GF-D8 (cell line): ENCODE results near the gene CHAT.

Experiments used
- DNase-seq: peaks from one replicate; lab custom pipeline; 2025; lab: John Stamatoyannopoulos, UW

Gene CHAT

DNA sequence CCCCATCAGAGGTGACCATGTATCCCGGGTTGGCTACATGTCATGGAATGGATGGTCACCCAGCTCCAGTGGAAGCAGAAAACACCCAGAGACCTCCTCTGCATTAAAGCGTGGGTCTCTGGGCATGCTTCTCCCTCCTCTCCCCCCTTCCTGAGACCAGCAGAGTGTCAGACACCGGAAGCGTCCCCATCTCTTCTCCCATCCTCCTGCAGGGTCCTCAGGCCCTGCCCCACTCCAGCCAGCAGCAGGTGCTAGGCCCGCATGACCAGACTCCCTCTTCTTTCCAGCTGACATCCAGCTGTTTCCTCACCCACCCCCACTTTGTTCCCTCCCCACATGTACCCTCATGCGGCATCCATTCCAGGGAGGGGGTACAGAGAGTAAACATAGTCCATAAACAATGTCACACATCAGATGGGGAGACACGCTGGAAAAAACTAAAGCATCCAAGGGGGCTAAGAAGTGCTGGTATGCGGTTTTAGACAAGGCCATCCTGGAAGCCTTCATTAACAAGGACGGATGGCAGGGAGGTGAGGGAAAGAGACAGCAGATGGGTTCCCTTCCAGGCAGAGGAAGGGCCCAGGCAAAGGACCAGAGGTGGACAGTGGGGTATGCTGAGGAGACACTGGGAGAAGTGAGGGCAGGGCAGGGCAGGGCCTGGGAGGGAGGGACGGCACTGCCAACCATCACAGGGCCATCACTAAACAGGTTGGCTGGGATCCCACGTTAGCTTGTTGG is 16.2 kb upstream of the CHAT start:
- no peak for DNase-seq

DNA sequence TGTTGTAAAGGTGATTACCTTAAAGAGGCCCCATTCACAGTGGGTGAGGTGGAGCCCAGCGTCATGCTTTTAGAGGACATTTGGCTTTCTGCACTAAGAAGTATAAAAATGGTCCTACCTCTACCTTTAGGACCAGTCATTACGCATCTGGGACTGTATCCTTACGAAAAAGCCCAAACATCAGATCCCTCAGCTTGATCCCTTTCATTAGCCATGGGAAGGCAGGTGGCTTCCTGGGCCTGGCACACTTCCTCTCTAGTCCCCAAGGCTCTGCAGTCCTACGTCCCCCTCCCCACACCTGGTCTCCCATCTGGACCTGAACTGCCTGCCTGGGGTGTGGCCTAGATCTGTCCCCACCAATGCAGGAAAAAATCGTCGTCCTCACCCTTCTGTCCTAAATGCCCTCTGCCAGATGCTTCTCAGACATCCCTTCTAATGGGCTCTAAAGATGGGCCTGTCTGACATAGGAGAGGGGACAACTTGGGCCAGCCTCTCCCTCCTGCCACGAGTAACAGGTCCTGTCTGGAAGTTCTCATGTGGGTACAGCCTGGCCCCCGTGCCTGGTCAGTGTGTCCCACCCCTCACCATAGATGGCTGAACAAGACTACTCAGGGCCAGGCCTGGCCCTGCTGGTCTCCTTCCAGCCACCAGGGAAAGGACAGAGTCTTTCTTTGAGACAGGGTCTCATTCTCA is 15.5 kb upstream of the CHAT start:
- no peak for DNase-seq

DNA sequence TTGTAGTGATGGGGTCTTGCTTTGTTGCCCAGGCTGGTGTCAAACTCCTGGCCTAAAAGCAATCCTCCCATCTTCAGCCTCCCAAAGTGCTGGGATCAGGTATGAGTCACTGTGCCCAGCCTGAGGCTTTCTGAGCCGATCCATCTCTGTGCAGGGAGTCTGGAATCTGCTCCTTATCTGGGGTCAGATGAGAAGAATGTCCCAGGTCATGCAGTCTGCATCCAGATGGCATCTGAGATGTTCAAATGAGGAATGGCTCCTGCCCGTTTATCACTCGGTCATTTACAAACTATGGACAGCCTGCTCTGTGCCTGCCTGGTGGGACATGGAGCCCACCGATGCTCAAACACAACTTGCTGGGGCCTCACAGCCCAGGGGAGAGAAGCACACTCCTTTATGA is 14.9 kb upstream of the CHAT start:
- no peak for DNase-seq

DNA sequence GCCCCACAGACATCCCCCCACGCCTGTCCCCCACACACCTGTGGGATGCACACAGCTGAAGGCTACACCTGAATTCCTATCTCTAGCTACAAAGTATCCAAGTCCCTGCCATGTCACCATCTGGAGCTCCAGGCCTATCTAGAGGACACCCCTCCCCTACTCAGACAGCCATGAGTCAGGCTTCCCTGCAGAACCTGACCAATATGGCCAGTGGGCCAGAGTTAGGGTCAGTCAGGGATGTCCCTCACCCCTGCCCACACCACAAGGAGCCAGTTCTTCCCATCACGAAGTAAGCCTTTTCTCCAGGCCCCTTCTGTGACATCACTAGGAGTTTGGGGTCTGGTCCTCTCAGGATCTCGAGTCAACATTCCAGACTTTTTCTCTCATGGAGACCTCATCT is 14.3 kb upstream of the CHAT start:
- DNase-seq, result no peak

DNA sequence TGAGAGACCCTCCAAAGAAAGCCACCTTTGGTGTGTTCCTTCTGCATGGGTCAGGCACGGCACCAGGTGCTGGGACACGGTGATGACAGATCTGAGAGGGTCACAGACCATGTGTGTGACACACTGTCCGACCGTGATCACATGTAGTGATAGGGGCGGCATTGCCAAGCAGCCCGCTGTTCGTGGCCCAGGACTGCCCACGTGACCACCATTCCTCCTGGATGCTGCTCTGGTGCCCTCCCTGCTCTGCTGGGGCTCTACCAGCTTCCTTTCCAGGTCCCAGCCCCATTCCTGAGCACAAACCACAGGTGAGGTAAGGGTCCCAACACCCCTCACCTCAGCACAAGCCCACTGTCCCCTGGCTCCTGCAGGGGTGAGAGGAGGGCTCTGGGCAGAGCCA is 13.8 kb upstream of the CHAT start:
- no peak for DNase-seq

DNA sequence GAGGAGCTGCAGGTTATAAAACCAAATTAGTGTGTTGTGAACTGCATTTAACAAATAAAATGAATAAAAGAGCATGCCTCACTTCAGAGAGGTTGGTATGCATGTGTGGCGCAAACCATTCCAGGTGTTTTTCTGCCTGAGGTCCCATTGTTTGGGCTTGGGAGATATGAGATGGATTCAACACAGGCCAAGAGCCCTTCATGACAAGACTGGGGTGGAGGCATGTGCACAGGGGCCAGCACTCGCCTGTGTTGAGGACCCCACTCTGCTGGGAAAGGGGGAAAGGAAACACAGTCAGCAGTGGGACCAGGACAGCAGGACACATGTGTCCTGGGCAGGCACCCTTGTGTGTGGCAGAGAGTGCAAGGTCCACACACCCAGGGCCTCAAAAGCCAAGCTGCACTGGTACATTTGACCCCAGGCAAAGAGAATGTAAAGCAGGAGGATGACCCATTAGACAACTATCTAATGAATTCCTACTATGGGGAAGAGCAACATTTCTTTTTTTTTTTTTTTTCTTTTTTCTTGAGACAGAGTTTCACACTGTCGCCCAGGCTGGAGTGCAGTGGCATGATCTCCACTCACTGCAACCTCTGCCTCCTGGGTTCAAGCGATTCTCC is 12.9 kb upstream of the CHAT start:
- no peak for DNase-seq

DNA sequence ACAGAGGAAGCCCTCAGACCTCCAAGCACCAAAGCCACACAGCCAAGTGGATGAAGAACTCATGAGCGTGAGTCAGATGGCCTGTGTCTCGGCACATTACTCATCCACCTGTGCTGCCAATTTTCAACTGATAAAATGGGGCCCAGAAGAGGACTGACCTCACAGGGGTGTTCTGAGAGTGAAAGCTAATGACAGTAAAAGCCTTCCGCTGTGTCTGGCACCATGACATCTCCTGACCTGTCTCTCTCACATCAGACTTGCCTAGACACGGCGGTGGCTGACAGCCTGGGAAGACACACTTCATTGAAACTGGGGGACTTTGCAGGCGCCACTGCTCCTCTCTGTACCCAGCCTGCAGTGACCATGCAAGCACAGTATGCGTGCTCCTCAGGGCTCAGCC is 12.0 kb upstream of the CHAT start:
- DNase-seq, result no peak

DNA sequence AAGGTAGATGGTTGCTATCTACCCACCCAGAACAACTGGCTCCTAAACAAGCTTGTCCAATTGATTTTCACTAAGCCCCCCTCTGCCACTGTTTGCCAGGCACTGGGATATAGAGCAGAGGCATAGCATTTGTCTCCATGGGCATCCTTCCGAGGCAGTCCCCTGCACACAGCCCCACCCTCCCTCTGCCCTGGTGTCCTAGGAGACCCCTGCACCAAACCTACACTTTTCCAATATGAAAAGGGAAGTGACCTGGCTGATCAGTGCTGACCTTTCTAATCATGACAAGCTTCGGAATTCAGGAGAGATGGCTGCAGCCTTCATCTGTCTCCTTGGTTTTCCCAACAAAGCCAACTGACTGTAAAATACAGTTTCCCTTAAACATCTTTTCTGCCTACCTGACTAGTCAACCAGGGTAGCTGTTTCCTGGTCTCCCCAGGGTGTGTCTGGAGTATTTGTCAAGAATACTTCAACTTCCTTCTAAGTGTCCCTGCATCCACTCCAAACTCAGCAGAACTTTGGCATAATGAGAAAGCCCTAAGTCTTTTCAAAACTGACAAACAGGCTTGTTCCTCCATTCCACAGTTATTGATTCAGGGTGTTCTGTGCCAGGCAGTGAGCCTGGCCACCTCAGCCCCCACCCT is 11.3 kb upstream of the CHAT start:
- no peak for DNase-seq

DNA sequence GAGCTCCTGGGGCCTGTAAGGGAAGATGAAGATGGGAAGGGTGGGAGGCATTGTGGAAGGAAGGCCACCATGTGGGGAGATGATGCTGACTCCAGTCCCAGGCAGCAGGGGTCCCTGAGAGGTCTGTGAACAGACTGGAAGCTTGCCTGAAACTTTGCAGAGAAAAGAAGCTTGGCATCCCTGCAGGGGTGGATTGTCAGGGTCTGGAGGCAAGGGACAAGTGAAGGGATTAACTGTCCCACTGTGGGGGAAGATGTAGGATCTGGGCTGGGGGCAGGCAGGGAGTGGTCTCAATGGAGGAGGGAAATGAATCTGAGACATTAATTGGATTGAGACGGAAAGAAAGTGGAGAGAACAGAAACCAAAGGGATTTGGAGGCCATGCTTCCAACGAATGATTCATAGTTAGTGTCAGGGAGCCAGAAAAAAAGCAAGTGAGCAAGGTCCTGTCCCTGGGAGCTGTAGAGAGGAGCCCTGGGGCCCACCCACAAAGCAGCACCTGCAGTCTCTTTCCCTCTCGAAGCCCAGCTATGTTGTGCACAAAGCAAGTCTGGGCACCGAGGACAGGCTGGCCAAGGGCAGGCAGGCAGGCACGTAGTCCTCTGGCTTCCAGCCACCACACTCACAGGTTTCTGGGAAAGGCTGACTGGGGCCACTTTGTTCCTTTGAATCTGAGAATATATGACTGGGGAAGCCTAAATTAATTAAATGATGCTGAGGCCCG is 8.5 kb upstream of the CHAT start:
- DNase-seq, result no peak

DNA sequence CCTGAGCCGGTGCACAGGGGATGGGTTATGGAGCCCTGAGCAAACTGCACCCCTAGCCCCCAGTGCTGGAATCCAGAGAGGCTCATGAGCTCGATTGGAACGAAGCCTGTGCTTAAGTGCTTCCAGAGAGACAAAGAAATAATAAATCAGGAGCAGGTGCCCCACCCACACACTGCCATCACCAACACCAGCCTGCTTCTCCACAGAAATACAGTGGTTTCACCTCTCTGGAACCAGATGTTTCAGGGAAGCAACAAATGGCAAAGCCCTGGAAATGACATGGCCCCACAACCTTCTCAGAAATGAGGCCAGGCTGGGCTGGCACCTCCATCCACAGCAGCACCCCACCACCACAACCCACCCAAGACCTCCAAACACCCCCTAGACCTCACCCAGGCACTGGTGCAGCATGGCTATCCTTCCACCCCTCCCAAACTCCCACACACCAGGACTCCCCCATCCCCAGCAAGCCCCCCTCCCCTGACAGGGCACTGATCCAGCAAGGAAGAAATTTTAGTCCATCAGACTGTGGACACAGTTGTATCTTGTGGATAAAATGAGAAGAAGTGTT is 7.8 kb upstream of the CHAT start:
- DNase-seq, result no peak

DNA sequence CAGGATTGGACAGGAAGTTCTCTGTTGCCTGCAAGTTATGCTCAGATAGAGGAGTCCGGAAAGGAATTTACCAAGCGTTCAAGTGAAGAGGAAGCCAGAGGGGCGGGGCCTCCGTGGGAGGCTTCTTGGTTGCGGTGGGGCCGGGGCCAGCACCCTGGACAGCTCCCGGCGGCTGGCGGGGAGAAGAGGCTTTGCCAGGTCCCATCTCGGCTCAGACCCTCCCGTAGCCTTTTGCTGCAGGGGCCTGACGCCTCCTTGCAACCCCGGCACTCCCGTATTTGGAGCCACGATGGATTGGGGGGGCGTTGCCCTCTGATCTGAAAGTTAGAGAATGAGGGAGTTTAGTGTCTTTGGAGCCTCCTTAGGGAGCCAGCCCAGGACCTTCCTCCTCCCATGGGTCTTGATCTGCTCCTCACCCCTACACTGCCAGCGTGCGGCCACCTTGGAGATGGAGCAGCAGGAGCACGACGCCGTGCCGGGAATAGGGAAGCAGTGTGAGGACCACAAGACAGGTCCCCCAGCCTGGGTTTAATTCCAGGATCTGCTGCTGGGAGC is 6.8 kb upstream of the CHAT start:
- peak; percentile 69 for DNase-seq

DNA sequence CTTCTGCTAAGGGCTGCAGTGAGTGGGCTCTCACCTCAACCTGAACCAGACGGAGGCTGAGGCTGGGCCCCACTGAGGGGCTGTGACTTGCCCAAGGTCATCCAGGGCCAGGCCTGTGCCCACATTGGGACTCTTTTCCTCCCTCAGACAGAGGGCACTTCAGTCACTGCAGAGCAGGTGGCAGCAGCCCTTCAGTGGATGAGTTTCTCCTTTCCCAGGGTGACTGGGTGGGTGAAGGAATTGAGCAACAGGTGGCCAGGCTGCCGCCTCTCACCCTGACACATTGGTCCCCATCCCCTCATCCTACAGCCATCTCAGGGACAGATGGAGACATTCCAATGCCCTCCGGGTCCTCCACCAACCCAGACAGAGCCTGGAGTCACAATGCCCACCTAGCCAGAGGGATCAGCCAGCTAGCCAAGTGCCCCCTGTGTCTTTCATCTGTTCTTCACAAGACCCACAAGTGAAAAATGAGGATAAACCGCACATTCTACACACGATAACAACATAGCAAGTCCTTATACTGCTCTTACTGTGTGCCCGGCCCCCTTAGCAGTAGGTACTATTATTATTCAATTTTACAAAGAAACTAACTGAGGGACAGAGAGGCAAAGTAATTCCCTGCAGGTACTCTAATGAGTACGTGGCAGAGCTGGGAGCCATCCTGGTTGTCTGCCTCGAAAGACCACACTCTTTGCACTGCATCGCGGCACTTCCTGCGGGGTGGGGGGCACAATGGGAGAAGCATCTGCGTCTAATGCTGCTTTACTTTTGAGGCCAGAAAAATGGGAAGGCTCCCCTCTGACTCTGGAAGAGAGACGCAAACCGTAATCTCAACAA is 5.5 kb upstream of the CHAT start:
- no peak for DNase-seq

DNA sequence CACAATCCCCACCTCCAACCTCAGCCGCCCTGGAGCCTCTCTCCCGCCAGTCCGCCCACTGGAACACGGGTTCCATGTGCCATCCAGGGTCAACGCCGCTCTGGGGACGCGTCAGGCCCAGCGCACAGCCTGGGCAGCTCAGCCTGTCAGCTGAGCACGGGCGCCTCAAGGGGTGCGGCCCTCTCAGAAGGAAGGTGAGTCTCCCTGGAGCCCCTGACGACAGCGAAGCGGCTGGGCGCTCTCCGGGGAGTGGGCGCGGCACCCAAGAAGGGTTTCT is 4.9 kb upstream of the CHAT start:
- DNase-seq, result no peak

DNA sequence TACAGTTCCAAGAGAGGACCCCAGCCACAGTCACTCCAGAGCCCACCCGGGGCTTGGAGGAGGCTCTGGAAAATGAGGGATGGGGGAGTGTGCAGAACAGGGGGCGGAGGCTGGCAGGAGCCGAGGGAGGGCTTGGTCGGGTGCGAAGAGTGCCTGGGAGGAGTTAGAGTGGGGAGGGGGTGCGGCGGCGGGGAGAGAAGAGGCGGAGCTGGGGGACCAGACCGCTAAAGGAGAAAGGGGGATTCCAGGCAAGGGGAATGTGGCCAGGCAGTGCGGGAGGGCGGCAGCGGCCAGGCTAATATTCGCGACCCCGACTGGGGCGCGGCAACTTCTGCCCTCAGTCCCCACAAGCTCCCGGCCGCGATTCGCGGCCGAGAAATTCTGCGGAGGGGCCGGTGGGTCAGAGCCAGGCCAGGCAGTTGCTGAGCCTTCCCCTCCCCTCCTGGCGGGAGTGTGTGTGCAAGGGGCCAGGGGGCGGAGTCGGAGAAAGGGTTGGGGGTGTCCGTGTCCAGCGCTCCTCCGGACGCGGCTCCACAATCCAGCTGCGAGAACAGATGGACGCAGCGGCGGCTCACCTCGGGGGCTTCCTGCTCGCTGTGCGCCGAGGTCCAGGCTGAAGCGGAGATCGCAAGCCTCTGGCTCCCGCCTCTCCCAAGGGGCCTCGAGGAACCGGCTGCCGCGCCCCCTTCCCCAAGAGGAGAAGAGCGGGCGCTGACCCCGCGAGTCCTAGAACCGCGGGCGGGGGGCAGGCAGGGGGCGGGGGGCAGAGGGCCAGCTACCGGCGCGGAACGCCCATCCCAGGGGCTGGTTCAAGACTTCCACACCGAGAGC is 4.3 kb upstream of the CHAT start:
- no peak for DNase-seq

DNA sequence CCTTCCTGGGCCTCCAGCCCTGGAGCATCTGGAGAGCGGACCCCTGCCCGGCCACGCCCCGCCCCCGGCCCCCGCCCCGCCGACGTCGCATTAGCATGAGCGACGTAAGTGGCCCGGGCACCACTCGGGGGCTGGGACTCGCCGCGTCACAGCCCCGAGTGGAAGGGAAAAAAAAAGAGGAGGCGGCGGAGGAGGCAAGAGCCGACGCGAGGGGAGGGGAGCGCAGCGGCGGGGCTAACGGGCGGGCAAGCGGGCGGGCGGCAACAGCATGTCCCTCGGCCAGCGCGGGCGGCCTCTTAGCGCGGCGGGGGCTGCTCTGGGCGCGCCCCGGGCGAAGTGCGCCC is 3.8 kb upstream of the CHAT start, which contains the start of gene SLC18A3:
SLC18A3 (plus strand) TSS at position 197 of the 344 bp plus-strand sequence. CDS start 431 bp downstream, outside the sequence.
- DNase-seq, result no peak

DNA sequence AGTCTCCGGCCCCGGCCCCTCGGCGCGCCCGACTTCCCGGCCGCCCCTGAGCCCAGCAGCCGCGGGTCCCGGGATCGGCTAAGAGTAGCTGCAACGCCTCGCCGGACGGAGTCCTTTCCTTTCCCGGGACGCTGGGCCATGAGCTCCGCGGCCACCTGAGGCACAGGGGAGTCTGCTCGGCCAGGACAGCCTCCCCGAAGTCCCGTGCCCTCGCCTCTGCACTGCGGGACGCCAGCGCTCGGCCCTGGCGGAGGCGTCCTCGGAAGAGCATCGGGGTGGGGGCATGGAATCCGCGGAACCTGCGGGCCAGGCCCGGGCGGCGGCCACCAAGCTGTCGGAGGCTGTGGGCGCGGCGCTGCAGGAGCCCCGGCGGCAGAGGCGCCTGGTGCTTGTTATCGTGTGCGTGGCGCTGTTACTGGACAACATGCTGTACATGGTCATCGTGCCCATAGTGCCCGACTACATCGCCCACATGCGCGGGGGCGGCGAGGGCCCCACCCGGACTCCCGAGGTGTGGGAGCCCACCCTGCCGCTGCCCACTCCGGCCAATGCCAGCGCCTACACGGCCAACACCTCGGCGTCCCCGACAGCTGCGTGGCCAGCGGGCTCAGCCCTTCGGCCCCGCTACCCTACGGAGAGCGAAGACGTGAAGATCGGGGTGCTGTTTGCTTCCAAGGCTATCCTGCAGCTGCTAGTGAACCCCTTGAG is 3.2 kb upstream of the CHAT start:
- DNase-seq, result no peak

DNA sequence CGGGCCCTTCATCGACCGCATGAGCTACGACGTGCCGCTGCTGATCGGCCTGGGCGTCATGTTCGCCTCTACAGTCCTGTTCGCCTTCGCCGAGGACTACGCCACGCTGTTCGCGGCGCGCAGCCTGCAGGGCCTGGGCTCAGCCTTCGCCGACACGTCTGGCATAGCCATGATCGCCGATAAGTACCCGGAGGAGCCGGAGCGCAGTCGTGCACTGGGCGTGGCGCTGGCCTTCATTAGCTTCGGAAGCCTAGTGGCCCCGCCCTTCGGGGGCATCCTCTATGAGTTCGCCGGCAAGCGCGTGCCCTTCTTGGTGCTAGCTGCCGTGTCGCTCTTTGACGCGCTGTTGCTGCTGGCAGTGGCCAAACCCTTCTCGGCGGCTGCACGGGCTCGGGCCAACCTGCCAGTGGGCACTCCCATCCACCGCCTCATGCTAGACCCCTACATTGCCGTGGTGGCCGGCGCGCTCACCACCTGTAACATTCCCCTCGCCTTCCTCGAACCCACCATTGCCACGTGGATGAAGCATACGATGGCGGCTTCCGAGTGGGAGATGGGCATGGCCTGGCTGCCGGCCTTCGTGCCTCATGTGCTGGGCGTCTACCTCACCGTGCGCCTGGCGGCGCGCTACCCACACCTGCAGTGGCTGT is 2.5 kb upstream of the CHAT start:
- DNase-seq, result no peak

DNA sequence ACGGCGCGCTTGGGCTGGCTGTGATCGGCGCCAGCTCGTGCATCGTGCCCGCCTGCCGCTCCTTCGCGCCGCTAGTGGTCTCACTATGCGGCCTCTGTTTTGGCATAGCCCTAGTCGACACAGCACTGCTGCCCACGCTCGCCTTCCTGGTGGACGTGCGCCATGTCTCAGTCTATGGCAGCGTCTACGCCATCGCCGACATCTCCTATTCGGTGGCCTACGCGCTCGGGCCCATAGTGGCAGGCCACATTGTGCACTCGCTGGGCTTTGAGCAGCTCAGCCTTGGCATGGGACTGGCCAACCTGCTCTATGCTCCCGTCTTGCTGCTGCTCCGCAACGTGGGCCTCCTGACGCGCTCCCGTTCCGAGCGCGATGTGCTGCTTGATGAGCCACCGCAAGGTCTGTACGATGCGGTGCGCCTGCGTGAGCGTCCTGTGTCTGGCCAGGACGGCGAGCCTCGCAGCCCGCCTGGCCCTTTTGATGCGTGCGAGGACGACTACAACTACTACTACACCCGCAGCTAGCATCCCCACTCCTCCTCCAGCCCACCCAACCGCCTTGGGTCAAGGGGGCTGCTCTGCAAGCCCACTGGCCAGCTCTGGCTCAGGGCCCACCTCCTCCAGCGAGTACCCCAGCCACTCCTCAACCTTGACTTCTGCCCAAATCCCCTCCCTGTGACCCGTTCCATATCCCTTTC is 1.9 kb upstream of the CHAT start:
- DNase-seq, result no peak
